ENCODE results near the gene HRK. TPM values are rescaled to one million over a fixed set of nuclear protein-coding genes. Genes with fewer than 3 reads are reported as not detected.

HRK gene
- total RNA-seq, 2 donors from 2014 or later = 0.14 TPM; not detected in 1

- no peaks in the 10 kb centered on the region for H3K4me1 ChIP-seq (ENCODE audit: control insufficient read depth in 1 of 2, low read depth in 2 of 2)
Observed at GRCh38 chr12:116891019-116891418, 9.8 kb upstream of the HRK start.

DNA sequence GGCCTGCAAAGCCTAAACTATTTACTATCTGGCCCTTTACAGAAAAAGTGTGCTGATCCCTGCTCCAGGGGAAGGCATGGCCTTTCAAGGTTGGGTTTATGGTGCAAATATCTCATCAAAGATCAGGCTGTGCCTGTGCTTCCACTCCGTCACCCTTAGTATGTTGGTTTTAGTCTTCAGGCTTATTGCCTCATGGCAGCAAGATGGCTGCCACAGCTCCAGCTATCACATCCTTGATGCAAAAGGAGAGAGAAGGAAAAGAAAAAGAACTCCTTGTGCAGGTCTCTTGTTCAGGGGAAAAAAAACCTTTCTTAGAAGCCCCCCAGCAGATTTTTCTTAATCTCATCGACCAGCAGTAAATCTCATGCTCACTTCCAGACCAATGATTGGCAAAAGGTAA lies 9.1 kb upstream of the HRK start:
- DNase-seq (ENCODE audit: low spot score) (no peak), ATAC-seq (ENCODE audit: insufficient number of reproducible peaks, low FRiP score, low read depth) (no peak)
- TF ChIP-seq, protein P1, sequence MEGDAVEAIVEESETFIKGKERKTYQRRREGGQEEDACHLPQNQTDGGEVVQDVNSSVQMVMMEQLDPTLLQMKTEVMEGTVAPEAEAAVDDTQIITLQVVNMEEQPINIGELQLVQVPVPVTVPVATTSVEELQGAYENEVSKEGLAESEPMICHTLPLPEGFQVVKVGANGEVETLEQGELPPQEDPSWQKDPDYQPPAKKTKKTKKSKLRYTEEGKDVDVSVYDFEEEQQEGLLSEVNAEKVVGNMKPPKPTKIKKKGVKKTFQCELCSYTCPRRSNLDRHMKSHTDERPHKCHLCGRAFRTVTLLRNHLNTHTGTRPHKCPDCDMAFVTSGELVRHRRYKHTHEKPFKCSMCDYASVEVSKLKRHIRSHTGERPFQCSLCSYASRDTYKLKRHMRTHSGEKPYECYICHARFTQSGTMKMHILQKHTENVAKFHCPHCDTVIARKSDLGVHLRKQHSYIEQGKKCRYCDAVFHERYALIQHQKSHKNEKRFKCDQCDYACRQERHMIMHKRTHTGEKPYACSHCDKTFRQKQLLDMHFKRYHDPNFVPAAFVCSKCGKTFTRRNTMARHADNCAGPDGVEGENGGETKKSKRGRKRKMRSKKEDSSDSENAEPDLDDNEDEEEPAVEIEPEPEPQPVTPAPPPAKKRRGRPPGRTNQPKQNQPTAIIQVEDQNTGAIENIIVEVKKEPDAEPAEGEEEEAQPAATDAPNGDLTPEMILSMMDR (IDR thresholded peaks at IDR 0.05) = no peak
- no peaks in the 10 kb centered on the region for H3K4me1 ChIP-seq (ENCODE audit: control insufficient read depth in 1 of 2, low read depth in 2 of 2)
- no peak overlapping the region for H3K27ac ChIP-seq
- H3K36me3 ChIP-seq = no peaks in the 10 kb centered on the region
- no peaks in the 10 kb centered on the region for H3K27me3 ChIP-seq (replicated peaks; ENCODE audit: insufficient read depth)
- no peak overlapping the region for H3K4me3 ChIP-seq
- H3K9me3 ChIP-seq = no peaks in the 10 kb centered on the region

More at GRCh38 chr12:116891019-116891418, 9.8 kb upstream of the HRK start:
- H3K27me3 ChIP-seq (replicated peaks; ENCODE audit: insufficient read depth) = no peaks in the 10 kb centered on the region
- no peaks in the 10 kb centered on the region for H3K9me3 ChIP-seq
- no peak for ATAC-seq (ENCODE audit: insufficient number of reproducible peaks, low FRiP score, low read depth)
- H3K4me3 ChIP-seq = no peak overlapping the region
- no peaks in the 10 kb centered on the region for H3K36me3 ChIP-seq
- TF ChIP-seq, protein P1 (IDR thresholded peaks at IDR 0.05) = no peak
- no peak overlapping the region for H3K27ac ChIP-seq
- no peak for DNase-seq (ENCODE audit: low spot score)

DNA sequence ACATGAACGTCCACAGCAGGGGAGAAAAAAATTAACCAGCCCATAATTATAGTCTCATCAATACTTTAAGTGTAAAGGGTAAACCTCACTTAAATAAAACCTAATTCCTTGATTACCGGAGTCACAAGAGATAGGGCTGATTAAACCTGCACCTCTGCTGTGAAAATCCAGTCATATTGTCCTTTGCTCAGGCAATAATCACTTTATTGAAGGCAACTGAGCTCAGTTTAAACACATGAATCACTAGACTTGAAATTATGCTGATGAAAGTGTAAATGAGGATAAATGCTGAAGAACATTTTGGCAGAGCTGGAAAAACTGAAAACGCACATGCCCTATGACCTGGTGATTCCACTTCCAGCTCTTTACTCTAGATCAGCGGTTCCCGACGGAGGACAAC lies 6.7 kb upstream of the HRK start:
- no peak overlapping the region for H3K4me3 ChIP-seq
- H3K4me1 ChIP-seq (ENCODE audit: control insufficient read depth in 1 of 2, low read depth in 2 of 2) = no peaks in the 10 kb centered on the region
- H3K36me3 ChIP-seq = no peaks in the 10 kb centered on the region
- DNase-seq (ENCODE audit: low spot score) (no peak), ATAC-seq (ENCODE audit: insufficient number of reproducible peaks, low FRiP score, low read depth) (no peak)
- TF ChIP-seq, protein P1 (IDR thresholded peaks at IDR 0.05) = no peak
- H3K9me3 ChIP-seq = no peaks in the 10 kb centered on the region
- H3K27ac ChIP-seq = no peak overlapping the region
- H3K27me3 ChIP-seq (replicated peaks; ENCODE audit: insufficient read depth) = no peaks in the 10 kb centered on the region

GRCh38 chr12:116887244-116887643 lies 6.0 kb upstream of the HRK start:
- no peaks in the 10 kb centered on the region for H3K9me3 ChIP-seq
- H3K4me1 ChIP-seq (ENCODE audit: control insufficient read depth in 1 of 2, low read depth in 2 of 2) = peaks cover 0 to 5% of the 10 kb centered on the region in 2 donors
- H3K27ac ChIP-seq = no peak overlapping the region
- no peak overlapping the region for H3K4me3 ChIP-seq
- ATAC-seq (ENCODE audit: insufficient number of reproducible peaks, low FRiP score, low read depth) = no peak
- TF ChIP-seq, protein P1 (IDR thresholded peaks at IDR 0.05) = no peak
- no peaks in the 10 kb centered on the region for H3K36me3 ChIP-seq
- no peaks in the 10 kb centered on the region for H3K27me3 ChIP-seq (replicated peaks; ENCODE audit: insufficient read depth)
- no peak for DNase-seq (ENCODE audit: low spot score)

GRCh38 chr12:116885491-116885890 lies 4.2 kb upstream of the HRK start:
- TF ChIP-seq, protein P1 (IDR thresholded peaks at IDR 0.05) = no peak
- no peak overlapping the region for H3K4me3 ChIP-seq
- DNase-seq (ENCODE audit: low spot score) (no peak), ATAC-seq (ENCODE audit: insufficient number of reproducible peaks, low FRiP score, low read depth) (no peak)
- H3K27ac ChIP-seq = no peak overlapping the region
- peaks cover 0 to 19% of the 10 kb centered on the region in 2 donors for H3K4me1 ChIP-seq (ENCODE audit: control insufficient read depth in 1 of 2, low read depth in 2 of 2)
- no peaks in the 10 kb centered on the region for H3K9me3 ChIP-seq
- no peaks in the 10 kb centered on the region for H3K36me3 ChIP-seq
- peaks cover 7% of the 10 kb centered on the region for H3K27me3 ChIP-seq (replicated peaks; ENCODE audit: insufficient read depth)
